Thoracic aorta (tissue), 2 donors: ENCODE measurements around the gene TNFRSF19. TPM values are rescaled to one million over a fixed set of nuclear protein-coding genes. Genes with fewer than 3 reads are reported as not detected.

Source experiments
- ATAC-seq: fragments of 150-250 bp; one replicate; pipeline ENCODE4 v1.8.0; 2017; ENCODE audit warnings: low read depth; ENCODE audit not compliant: insufficient number of reproducible peaks, low FRiP score
- DNase-seq: peaks from one replicate; pipeline ENCODE4 v3.0.0-alpha.2; 2020; ENCODE audit warnings: low spot score
- H3K27ac ChIP-seq, 2 donors: fragments of 200-600 bp; sonication (generic); 1 replicate in 1 of 2; 2 replicates in 1 of 2; pipeline ENCODE4 v1.5.1; 2016; ENCODE audit warnings: mild to moderate bottlenecking in 2 of 2, moderate library complexity in 2 of 2
- H3K27me3 ChIP-seq: fragments of 200-600 bp; sonication (generic); replicated peaks from 2 replicates; pipeline ENCODE4 v1.6.0; 2016; ENCODE audit warnings: mild to moderate bottlenecking; ENCODE audit not compliant: insufficient read depth
- H3K36me3 ChIP-seq: fragments of 200-600 bp; sonication (generic); one replicate; pipeline ENCODE4 v1.5.1; 2016
- H3K4me1 ChIP-seq, 2 donors: fragments of 200-600 bp; sonication (generic); 1 replicate in 1 of 2; 2 replicates in 1 of 2; pipeline versions ENCODE4 v1.5.1 to v1.6.0; 2016; ENCODE audit warnings: low read depth in 2 of 2, mild to moderate bottlenecking in 1 of 2; ENCODE audit not compliant: control insufficient read depth in 1 of 2
- H3K4me3 ChIP-seq: fragments of 200-600 bp; sonication (generic); 2 replicates; pipeline ENCODE4 v1.5.1; 2016; ENCODE audit warnings: mild to moderate bottlenecking
- H3K9me3 ChIP-seq: fragments of 200-600 bp; sonication (generic); 2 replicates; pipeline ENCODE4 v1.5.1; 2016
- CTCF ChIP-seq: fragments of 200-600 bp; sonication (generic); IDR thresholded peaks from one replicate; pipeline ENCODE4 v1.5.1; 2019; ENCODE audit warnings: antibody characterized with exemption
- total RNA-seq, 2 donors: library from RNA; depleted of rRNA; stranded (reverse); fragments of >200 nt; gene quantifications; one replicate each; pipeline versions ENCODE4 v1.1.0 to v1.2.3, GENCODE V29; 2016

TNFRSF19 gene
- total RNA-seq, 2 donors from 2014 or later: 1.4 to 7.6 TPM

- no peak for TF ChIP-seq CTCF
- Histone ChIP-seq H3K4me1 (no peaks in the 10 kb centered on the region), H3K27ac (no peak overlapping the region), H3K27me3 (no peaks in the 10 kb centered on the region), H3K9me3 (no peaks in the 10 kb centered on the region), H3K4me3 (no peak overlapping the region), H3K36me3 (no peaks in the 10 kb centered on the region)
- ATAC-seq: no peak
- no peak for DNase-seq
Measured at GRCh38 chr13:23685416-23685815, 115.2 kb downstream of the TNFRSF19 start.

GRCh38 chr13:23686948-23687347 lies 116.7 kb downstream of the TNFRSF19 start:
- DNase-seq: no peak
- Histone ChIP-seq H3K27ac (no peak overlapping the region), H3K9me3 (no peaks in the 10 kb centered on the region), H3K4me3 (no peak overlapping the region), H3K4me1 (no peaks in the 10 kb centered on the region), H3K27me3 (no peaks in the 10 kb centered on the region), H3K36me3 (no peaks in the 10 kb centered on the region)
- no peak for TF ChIP-seq CTCF
- no peak for ATAC-seq

- Histone ChIP-seq H3K4me1 (no peaks in the 10 kb centered on the region), H3K9me3 (no peaks in the 10 kb centered on the region), H3K36me3 (no peaks in the 10 kb centered on the region), H3K27me3 (no peaks in the 10 kb centered on the region), H3K27ac (no peak overlapping the region), H3K4me3 (no peak overlapping the region)
- DNase-seq (no peak), ATAC-seq (no peak)
- no peak for TF ChIP-seq CTCF
Measured at GRCh38 chr13:23687614-23688013, 117.4 kb downstream of the TNFRSF19 start.

GRCh38 chr13:23688336-23688735 lies 118.1 kb downstream of the TNFRSF19 start:
- Histone ChIP-seq H3K4me3 (no peak overlapping the region), H3K9me3 (no peaks in the 10 kb centered on the region), H3K36me3 (no peaks in the 10 kb centered on the region), H3K4me1 (no peaks in the 10 kb centered on the region), H3K27ac (no peak overlapping the region), H3K27me3 (no peaks in the 10 kb centered on the region)
- no peak for DNase-seq
- no peak for ATAC-seq
- TF ChIP-seq CTCF: no peak

- Histone ChIP-seq H3K36me3 (no peaks in the 10 kb centered on the region), H3K27ac (no peak overlapping the region), H3K27me3 (no peaks in the 10 kb centered on the region), H3K4me1 (no peaks in the 10 kb centered on the region), H3K4me3 (no peak overlapping the region), H3K9me3 (no peaks in the 10 kb centered on the region)
- no peak for TF ChIP-seq CTCF
- ATAC-seq (no peak), DNase-seq (no peak)
Measured at GRCh38 chr13:23690668-23691067, 120.5 kb downstream of the TNFRSF19 start.
